GM19452 (cell line): ENCODE measurements around the gene LRTM2.
"Not testable (repeated sequence)": the region's sequence is repeated elsewhere in the genome, so short reads cannot be mapped to it uniquely, and the experiment has no call there.

ENCODE experiments used
- ATAC-seq: cut with Tn5 transposase; IDR thresholded peaks from one replicate; pipeline ENCODE4 v1.9.1; 2021; ENCODE audit not compliant: unreplicated experiment

LRTM2 gene

DNA sequence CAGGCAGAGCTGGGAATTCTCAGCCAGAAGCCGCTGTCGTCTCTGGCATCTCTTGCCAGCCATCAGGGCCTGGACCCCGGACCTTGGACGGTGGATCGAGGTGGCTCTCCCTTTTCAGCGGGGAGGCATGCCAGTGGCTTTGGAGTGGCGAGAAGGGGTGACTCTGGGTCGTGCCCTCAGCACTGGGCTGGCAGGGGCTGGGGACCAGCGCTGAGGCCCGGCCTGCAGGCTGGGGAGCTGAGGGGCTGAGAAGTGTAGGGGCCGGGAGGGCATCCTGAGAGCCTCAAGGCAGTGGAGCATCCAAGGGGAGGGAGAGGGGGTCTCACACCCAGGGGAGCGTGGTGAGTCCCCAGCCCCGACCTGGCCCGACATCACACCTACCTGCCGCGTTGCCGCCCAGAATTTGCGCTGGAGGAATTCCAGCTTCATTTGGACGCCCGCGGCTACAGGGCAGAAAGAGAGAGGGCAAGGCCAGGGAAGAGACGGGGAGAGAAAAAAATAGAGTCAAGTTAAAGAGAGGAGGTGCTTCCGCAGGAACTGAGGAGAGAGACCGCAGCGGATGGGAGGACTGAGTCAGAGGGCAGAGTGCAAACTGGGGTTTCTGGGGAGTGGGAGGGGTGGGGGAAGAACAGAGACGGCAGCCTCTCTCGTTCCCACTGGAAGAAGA lies 9.0 kb upstream of the LRTM2 start:
- no peak for ATAC-seq

DNA sequence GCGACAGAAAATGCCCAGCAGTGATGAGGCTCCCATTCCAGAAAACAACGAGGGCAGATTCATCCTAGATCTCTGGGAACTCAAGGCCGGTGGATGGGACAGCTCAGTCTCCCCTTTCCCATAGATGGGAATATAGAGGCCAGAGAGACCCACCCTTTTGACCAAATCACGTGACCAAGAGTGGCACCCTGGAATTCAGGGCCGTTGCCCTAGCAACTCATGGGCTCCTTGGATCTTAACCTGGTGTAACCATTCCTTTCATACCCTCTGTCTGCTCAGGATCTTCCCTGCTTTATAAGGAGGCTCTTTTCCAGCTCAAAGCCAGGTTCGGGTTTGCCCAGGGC lies 8.4 kb upstream of the LRTM2 start:
- ATAC-seq = no peak

DNA sequence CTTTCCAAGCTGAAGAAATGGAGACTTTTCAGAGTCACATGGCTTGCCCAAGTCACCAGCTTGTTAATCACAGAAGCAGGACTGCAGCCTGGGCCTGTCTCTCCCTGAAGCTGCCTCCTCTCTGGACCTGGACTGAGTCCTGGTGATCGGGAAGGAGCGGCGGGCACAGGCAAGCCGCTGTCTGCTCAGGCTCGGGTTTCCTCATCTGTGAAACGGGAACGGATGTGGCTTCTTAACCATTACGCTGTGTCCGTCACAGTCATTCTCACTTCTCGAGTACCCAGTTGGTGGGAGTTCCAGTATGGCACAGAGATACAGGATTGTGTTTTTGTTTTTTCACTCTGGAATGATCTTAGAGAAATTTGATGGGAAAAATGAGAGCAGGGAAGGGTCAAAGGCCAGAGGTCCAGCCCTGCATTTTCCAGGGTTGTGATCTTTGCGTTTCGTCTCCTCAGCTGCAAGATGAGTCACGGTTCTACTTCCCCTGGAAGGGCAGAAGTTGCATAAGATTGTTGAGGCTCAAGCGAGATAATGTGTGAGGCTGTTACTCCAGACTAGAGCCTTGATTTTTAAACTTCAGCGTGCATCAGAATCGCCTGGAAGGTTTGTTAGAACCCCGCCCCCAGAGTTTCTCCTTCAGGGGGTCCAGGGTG lies 7.6 kb upstream of the LRTM2 start:
- no peak for ATAC-seq

- no peak for ATAC-seq
Observed at GRCh38 chr12:1814266-1814665, 6.1 kb upstream of the LRTM2 start.

GRCh38 chr12:1815108-1815507 lies 5.3 kb upstream of the LRTM2 start:
- no peak for ATAC-seq

DNA sequence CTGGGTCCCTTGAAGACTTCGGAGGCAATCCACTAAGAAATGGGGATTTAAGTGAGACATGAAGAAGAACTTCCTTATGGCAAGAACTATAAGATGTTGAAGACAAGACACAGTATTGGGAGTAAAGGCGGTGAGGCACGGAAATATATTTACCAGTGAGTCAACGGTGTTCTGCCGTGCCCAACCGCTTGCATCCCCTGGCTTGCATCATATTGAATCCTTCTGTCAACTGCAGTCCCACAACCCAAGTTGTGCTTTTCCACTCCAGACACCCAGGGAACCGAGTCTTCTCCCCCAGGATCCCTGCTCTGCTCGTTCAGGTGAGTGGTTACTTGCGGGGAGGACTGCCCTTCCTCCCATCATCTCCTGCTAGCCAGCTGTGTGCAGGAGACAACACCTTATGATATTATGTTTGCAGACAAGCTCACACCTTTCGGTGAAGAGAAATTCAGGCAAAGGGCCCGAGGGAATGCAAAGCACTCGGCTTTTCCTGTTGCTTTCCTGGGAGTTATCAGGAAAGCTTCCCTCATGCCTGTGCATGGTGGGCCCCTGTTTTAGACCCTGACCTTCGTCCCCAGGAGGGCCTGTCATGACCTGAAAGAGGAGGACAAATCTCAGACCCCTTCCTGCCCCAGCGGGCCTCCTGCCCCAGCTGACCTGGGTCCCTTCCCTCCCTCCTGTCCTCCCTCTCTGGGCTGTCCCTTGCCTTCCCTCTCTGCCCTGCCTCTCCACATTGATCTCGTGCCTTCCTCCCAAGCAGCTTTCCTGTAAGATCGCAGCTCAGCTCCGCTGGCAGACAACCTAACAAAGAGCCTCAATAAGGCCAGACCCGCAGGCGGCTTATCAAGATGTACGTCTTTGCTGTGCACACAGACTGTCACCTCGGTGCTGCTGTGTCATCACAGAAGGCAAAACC lies 4.3 kb upstream of the LRTM2 start:
- no peak for ATAC-seq

- no peak for ATAC-seq
Observed at GRCh38 chr12:1816730-1817348, 3.5 kb upstream of the LRTM2 start.

GRCh38 chr12:1817928-1818327 lies 2.4 kb upstream of the LRTM2 start:
- ATAC-seq = not testable (repeated sequence)

DNA sequence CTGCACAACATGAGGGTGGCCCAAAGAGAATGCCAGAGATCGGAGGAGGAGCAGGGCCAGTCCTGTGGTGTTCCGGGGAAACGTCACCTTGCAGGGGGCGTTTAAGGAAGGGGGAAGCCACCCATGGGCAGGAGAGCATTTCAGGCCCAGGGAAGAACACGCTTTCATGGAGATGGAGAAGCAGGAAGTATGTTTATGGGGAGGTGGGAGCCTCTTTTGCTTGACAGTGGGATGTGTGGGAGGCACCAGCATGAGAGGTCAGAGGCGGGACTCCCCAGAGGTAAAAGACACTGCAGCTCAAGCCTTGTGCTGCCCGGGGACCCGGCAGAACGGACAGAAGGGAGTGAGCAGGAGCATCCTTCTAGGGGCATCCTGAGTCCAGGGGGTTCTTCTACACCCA lies 1.3 kb upstream of the LRTM2 start:
- no peak for ATAC-seq

- ATAC-seq = no peak
Observed at GRCh38 chr12:1819571-1819970, 794 bp upstream of the LRTM2 start.

DNA sequence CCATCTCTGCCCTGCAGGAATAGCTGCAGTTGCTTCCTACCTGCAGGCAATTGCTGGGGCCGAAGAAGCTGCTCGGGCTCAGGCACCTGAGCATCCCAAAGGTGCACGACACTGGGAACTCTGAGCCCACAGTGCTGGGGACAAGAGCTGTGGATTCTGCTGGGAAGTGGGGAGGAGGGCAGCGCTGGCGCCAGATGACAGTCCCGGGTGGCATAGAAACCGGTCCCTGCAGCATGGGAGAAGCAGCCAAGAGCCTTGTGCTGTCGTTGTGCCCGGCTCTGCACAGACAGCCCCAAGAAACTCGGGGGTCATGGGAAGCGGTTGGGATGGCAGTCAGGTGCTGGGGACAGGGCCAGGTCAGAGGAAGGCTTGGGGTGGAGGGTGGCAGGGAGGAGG lies 529 bp downstream of the LRTM2 start:
- no peak for ATAC-seq

DNA sequence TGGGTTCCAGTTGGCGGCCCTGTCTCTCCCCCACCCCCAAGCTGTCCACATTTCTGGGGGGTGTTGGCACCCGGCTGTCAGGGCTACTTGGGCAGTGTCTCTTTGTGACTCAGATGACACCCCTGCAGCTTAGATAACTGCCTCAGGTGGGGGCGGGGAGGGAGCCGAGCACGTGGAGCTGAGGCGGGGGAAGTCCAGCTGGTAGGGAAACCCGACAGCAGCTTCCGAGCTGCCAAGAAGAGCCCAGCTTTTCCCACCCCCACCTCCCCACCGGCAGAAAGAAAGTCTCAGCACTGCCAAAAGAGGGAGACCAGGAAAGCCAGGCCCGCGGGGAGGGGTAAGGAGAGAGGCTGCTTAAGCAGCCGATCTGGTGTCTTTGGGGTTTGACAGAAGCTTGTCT lies 1.4 kb downstream of the LRTM2 start:
- ATAC-seq = no peak

- no peak for ATAC-seq
Observed at GRCh38 chr12:1822699-1823098, 2.3 kb downstream of the LRTM2 start.

- ATAC-seq = no peak
Observed at GRCh38 chr12:1823237-1823636, 2.9 kb downstream of the LRTM2 start.

DNA sequence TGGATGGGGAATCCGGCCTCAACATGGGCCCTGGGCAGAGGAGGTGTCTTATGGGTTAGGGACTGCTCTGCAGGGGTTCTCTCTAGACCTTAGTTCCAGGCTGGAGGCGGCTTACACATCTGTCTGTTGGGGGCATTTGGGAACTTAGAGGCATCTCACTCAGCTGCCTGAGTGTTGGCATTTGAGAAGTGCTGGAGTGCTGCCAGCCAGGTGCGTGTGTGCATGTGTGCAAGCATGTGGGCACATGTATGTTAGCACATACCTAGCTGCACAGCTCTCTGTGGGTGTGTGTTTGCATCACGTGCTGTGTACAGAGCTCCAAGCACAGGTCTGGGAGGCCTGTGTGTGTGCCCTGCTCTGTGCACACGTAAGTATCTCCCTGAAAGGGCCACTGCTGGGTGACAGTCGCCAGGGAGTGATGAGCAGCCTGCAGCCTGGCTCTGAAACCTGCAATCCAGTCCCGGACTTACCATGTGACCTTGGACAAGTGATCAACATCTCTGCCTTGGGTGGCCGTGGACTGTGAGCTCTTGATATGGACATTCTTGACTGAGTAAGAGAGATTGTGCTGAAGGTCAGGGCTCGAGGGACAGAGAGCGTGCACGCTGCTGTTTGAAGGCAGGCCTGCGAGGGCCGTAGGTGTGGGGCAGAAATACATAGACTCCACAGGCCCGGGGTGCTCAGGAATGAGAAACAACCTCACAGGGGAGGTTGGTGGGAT lies 5.2 kb downstream of the LRTM2 start:
- ATAC-seq = no peak

DNA sequence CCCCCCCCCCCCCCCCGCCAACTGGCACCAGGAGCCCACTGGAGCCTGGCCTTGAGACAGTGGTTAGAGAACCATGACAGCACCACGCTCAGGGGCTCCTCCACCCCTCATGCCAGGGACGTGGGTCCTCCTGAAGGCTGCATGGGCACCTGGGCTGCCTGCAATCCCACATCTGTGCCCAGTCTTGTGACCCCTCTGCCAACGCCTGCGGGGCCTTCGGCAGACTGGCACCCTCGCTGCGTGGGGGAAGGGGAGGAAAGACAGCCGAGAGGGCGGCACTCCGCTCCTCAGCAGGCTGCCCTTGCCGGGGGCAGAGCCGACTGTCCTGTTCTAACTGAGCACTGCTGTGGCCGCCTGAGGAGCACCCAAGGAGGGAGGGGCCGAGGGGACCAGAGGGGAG lies 6.0 kb downstream of the LRTM2 start:
- no peak for ATAC-seq

- no peak for ATAC-seq
Observed at GRCh38 chr12:1826867-1827705, 6.7 kb downstream of the LRTM2 start.

DNA sequence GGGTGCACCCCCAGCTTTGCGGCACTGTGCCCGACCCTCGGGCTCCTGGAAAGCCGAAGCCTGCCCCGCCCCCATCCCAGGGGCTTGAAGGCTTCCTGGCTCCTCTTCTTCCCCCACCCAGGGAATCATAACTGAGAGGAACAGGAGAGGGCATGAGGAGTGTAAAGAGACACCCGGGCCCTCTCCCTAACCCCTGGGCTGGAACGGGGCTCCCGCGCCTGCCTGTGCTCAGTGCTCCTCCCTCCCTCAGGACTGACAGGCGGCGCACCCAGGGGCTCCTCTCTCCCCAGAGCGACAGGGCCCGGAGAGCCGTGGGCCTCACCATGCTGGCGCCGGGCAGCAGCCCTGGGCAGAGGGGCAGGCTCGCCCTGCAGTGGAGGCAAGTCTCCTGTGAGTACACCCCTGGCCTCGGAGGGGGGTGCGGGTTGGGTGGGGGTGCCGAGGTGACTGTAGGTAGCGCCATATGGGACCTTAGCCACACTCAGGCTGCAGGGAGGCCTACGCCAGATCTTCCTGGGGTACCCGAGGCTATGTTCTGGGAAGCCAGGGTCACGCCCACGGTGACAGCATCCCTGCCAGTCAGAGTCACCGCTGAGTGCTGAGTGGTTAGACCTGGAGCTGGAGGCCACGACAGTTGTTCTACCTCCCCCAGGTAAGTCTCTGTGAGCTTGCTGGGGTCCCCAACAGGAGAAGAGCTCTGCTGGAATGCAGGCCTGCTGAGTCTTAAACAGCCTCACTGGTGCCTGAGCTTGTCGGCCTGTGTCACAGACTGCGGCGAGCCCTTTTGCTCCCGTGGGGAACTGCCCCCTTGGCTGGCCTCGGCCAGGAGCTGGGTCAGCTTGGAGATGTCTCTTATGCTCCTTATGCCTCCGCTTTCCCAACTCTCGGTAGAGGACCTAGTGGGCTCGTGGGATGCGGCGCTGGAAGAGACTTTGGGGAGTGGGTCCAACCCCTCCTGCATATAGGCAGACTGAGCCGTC lies 7.8 kb downstream of the LRTM2 start:
- ATAC-seq = no peak

DNA sequence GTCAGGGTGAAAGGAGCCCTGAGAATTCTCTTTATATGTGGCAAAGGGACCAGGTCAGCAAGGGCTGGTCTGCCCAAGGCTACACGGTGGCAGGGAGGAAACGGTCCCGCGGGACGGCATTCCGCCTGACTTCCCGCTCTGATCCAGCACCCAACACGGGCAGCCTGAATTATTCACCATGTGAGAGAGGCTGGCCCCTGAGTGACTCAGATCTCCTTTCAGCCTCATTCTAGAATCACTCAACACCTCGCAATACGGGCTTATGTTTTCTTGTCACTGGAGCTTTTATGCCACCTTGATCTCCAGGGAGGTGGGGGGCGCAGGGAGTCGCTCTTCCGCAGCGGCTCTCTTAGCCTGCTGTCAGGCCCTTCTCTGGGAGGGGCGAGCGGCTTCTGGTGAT lies 8.5 kb downstream of the LRTM2 start:
- no peak for ATAC-seq
